ENCODE data around the gene PAX5.
A peak's percentile ranks its signal among the peaks of the same experiment; 100 is the strongest.

The PAX5 gene

GRCh38 chr9:36802201-36802920 is 231.7 kb downstream of the PAX5 start (continued):
- no peak for TF ChIP-seq ZNF23 (tag by site-specific recombination; IDR thresholded peaks at IDR 0.05; ENCODE audit: borderline replicate concordance)
- TF ChIP-seq YY2 (tag by site-specific recombination; IDR thresholded peaks at IDR 0.05): peak; percentile 67; the same call in 1 of the 2 replicates
- no peak for TF ChIP-seq ZNF707 (tag by site-specific recombination; IDR thresholded peaks at IDR 0.05)
- TF ChIP-seq ZNF654 (tag by site-specific recombination; IDR thresholded peaks at IDR 0.05; ENCODE audit: low read depth): no peak
- no peak for TF ChIP-seq ZNF211 (tag by site-specific recombination; IDR thresholded peaks at IDR 0.05; ENCODE audit: low read depth)
- no peak for TF ChIP-seq GLI4 (tag by site-specific recombination; IDR thresholded peaks at IDR 0.05)
- TF ChIP-seq, protein P1, sequence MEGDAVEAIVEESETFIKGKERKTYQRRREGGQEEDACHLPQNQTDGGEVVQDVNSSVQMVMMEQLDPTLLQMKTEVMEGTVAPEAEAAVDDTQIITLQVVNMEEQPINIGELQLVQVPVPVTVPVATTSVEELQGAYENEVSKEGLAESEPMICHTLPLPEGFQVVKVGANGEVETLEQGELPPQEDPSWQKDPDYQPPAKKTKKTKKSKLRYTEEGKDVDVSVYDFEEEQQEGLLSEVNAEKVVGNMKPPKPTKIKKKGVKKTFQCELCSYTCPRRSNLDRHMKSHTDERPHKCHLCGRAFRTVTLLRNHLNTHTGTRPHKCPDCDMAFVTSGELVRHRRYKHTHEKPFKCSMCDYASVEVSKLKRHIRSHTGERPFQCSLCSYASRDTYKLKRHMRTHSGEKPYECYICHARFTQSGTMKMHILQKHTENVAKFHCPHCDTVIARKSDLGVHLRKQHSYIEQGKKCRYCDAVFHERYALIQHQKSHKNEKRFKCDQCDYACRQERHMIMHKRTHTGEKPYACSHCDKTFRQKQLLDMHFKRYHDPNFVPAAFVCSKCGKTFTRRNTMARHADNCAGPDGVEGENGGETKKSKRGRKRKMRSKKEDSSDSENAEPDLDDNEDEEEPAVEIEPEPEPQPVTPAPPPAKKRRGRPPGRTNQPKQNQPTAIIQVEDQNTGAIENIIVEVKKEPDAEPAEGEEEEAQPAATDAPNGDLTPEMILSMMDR (tag by site-specific recombination; IDR thresholded peaks at IDR 0.05): no peak
- TF ChIP-seq ZBTB48 (tag by site-specific recombination; IDR thresholded peaks at IDR 0.05): peak; percentile 70
- TF ChIP-seq ZNF558 (tag by site-specific recombination; IDR thresholded peaks at IDR 0.05): no peak
- TF ChIP-seq ZBTB8A (tag by site-specific recombination; IDR thresholded peaks at IDR 0.05): peak; percentile 38; the same call in 1 of the 2 replicates
- TF ChIP-seq SCRT2 (tag by site-specific recombination; IDR thresholded peaks at IDR 0.05): peak; percentile 33; the same call in 1 of the 2 replicates
- TF ChIP-seq ZNF133 (tag by site-specific recombination; IDR thresholded peaks at IDR 0.05): 0 out of 2 replicates have a peak, but pooled peaks have one; percentile 21
- TF ChIP-seq ZNF335 (tag by site-specific recombination; conservative IDR thresholded peaks at IDR 0.05): 0 out of 2 replicates have a peak, but pooled peaks have one; percentile 18
- no peak for TF ChIP-seq ZNF366 (tag by site-specific recombination; conservative IDR thresholded peaks at IDR 0.05)
- no peak for TF ChIP-seq ZNF76 (tag by site-specific recombination; IDR thresholded peaks at IDR 0.05; ENCODE audit: borderline replicate concordance, low read depth)
- no peak for TF ChIP-seq ZNF596 (tag by site-specific recombination; IDR thresholded peaks at IDR 0.05)
- peak; percentile 56 for TF ChIP-seq ZNF600 (tag by site-specific recombination; IDR thresholded peaks at IDR 0.05)
- TF ChIP-seq ZIC2 (tag by site-specific recombination; IDR thresholded peaks at IDR 0.05): no peak

- Histone ChIP-seq H3K36me3 (ENCODE audit: control insufficient read depth in 2 of 2, insufficient read depth in 1 of 2, low read length in 2 of 2) (no peaks in the 10 kb centered on the region), H3K4me1 (ENCODE audit: control insufficient read depth, insufficient read depth, low read length) (no peaks in the 10 kb centered on the region), H3K27ac (ENCODE audit: extremely low read depth, low read depth, low read length) (no peak overlapping the region), H3K4me3 (ENCODE audit: low read depth, low read length) (no peak overlapping the region), H3K9me3 (ENCODE audit: control insufficient read depth, insufficient read depth, low read depth, low read length) (no peaks in the 10 kb centered on the region)
- TF ChIP-seq ZBTB1 (tag by site-specific recombination; IDR thresholded peaks at IDR 0.05): no peak
- 0 out of 2 replicates have a peak, but pooled peaks have one; percentile 43 for TF ChIP-seq ZNF24 (tag by site-specific recombination; IDR thresholded peaks at IDR 0.05)
- CTCF ChIA-PET: interaction anchor here (0.7 to 0.9 kb wide), 3 partner anchors 9 to 191 kb away, joined by 3 to 4 read pairs (median 3); no protein-coding TSS in a partner anchor
- POLR2A ChIA-PET: no interaction called here
Observed at GRCh38 chr9:36800455-36800854, 233.6 kb downstream of the PAX5 start.

GRCh38 chr9:36798350-36799065 is 235.6 kb downstream of the PAX5 start:
- Histone ChIP-seq H3K27ac (ENCODE audit: extremely low read depth, low read depth, low read length) (no peak overlapping the region), H3K4me3 (ENCODE audit: low read depth, low read length) (no peak overlapping the region), H3K4me1 (ENCODE audit: control insufficient read depth, insufficient read depth, low read length) (no peaks in the 10 kb centered on the region), H3K36me3 (ENCODE audit: control insufficient read depth in 2 of 2, insufficient read depth in 1 of 2, low read length in 2 of 2) (no peaks in the 10 kb centered on the region), H3K9me3 (ENCODE audit: control insufficient read depth, insufficient read depth, low read depth, low read length) (no peaks in the 10 kb centered on the region)
- ChIA-PET POLR2A (interaction anchor here (0.7 kb wide), 1 partner anchor 88 kb away, joined by 3 read pairs; no protein-coding TSS in a partner anchor), CTCF (interaction anchor here (0.6 to 1.6 kb wide), 4 partner anchors 70 to 569 kb away, joined by 3 to 4 read pairs (median 3); no protein-coding TSS in a partner anchor)
- TF ChIP-seq, protein P2, sequence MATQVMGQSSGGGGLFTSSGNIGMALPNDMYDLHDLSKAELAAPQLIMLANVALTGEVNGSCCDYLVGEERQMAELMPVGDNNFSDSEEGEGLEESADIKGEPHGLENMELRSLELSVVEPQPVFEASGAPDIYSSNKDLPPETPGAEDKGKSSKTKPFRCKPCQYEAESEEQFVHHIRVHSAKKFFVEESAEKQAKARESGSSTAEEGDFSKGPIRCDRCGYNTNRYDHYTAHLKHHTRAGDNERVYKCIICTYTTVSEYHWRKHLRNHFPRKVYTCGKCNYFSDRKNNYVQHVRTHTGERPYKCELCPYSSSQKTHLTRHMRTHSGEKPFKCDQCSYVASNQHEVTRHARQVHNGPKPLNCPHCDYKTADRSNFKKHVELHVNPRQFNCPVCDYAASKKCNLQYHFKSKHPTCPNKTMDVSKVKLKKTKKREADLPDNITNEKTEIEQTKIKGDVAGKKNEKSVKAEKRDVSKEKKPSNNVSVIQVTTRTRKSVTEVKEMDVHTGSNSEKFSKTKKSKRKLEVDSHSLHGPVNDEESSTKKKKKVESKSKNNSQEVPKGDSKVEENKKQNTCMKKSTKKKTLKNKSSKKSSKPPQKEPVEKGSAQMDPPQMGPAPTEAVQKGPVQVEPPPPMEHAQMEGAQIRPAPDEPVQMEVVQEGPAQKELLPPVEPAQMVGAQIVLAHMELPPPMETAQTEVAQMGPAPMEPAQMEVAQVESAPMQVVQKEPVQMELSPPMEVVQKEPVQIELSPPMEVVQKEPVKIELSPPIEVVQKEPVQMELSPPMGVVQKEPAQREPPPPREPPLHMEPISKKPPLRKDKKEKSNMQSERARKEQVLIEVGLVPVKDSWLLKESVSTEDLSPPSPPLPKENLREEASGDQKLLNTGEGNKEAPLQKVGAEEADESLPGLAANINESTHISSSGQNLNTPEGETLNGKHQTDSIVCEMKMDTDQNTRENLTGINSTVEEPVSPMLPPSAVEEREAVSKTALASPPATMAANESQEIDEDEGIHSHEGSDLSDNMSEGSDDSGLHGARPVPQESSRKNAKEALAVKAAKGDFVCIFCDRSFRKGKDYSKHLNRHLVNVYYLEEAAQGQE (tag by site-specific recombination; IDR thresholded peaks at IDR 0.05): no peak
- TF ChIP-seq ZNF341 (tag by site-specific recombination; IDR thresholded peaks at IDR 0.05; ENCODE audit: low read depth): no peak
- TF ChIP-seq, protein P1 (tag by site-specific recombination; IDR thresholded peaks at IDR 0.05): peak; percentile 51; the same call in 1 of the 2 replicates
- TF ChIP-seq ZNF18 (tag by site-specific recombination; IDR thresholded peaks at IDR 0.05): no peak

Measured in HEK293 (cell line).